Thyroid gland (tissue), 4 donors: Measurements from ENCODE around the gene FHIT. TPM values are rescaled to one million over a fixed set of nuclear protein-coding genes. Genes with fewer than 3 reads are reported as not detected.

Experiments used
- DNase-seq, 2 donors: peaks; one replicate each; pipeline ENCODE4 v3.0.0-alpha.2; 2019
- H3K27ac ChIP-seq, 3 donors: fragments of 200-600 bp; sonication (generic); 1 replicate in 2 of 3; 2 replicates in 1 of 3; pipeline ENCODE4 v1.5.1; 2016 to 2019; ENCODE audit warnings: mild to moderate bottlenecking in 1 of 3, moderate library complexity in 1 of 3
- H3K27me3 ChIP-seq: fragments of 200-600 bp; sonication (generic); one replicate; pipeline ENCODE4 v1.5.1; 2019
- H3K36me3 ChIP-seq, 2 donors: fragments of 200-600 bp; sonication (generic); one replicate each; pipeline ENCODE4 v1.5.1; 2016 to 2019
- H3K4me1 ChIP-seq, 2 donors: fragments of 200-600 bp; sonication (generic); one replicate each; pipeline ENCODE4 v1.5.1; 2017 to 2019
- H3K4me3 ChIP-seq, 3 donors: fragments of 200-600 bp; sonication (generic); replicated peaks in 1 of 3; 1 replicate in 2 of 3; 2 replicates in 1 of 3; pipeline ENCODE4 v1.5.1; 2016; ENCODE audit warnings: mild to moderate bottlenecking in 1 of 3
- H3K9me3 ChIP-seq: fragments of 200-600 bp; sonication (generic); one replicate; pipeline ENCODE4 v1.5.1; 2017
- CTCF ChIP-seq, 6 experiments: fragments of 200-600 bp in 3 of 6; fragments of 450-650 bp in 3 of 6; sonication (generic) in 3 of 6; IDR thresholded peaks; one replicate each; pipeline ENCODE4 v1.5.1; 2016 to 2019; ENCODE audit warnings: antibody characterized with exemption in 6 of 6, mild to moderate bottlenecking in 2 of 6, inconsistent platforms in 1 of 6, moderate library complexity in 1 of 6
- POLR2A ChIP-seq, 2 donors: fragments of 450-650 bp; IDR thresholded peaks; one replicate each; pipeline ENCODE4 v1.6.1; 2017; ENCODE audit warnings: antibody characterized with exemption in 2 of 2, mild to moderate bottlenecking in 2 of 2, moderate library complexity in 1 of 2
- WGBS, 2 donors: methylation state at CpG; one replicate each; pipeline ENCODE4 v1.1.5; 2017; 5-methylcytosine and 5-hydroxymethylcytosine counted together
- intact Hi-C: fragments of 100-400 bp; cut with DNase I; formaldehyde crosslinking; loops from one replicate; pipeline ENCODE4 v1.15.1; 2023
- total RNA-seq, 4 donors: library from RNA; depleted of rRNA; stranded (reverse); fragments of >200 nt; gene quantifications; one replicate each; pipeline ENCODE4 v1.2.3, GENCODE V29; 2016

Gene FHIT
- total RNA-seq, 4 donors from 2014 or later: 12.2 to 18.9 (median 16.2) TPM

DNA sequence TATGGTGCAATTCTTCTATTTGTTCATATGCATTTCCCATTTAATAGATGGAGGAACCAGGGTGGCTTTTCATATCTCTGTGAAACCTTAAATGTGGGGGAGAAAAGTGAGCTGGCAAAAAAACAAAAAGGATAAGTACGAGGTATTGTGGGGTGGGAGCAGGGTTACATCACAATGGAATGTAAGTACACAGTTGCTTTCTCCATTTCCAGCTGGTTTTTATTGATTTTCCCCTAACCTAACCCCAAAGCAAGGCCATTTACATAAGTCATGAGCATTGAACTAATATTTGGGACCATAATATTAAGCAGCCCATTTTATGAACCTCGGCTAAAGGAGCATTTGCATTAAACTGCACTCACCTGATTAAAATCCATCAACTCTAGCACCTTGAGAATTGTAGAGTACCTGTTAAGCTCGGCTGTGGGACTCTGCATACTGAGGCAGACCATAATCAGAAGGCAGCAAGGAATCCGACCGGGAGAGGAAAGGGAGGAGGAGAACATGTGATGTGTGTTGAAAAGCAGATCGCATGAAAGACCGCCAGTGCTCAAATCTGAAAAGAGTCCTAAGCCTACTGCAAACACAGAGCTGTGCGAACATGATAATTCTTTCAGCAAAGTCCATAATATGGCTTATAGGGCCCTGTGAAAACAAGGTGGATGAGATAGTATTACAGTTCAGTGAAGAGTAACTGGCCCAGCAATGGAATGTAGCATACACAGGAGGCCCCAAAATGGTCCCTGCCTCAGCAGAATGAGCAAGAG lies 513.4 kb downstream of the FHIT start:
- DNase-seq: no peak
- Histone ChIP-seq H3K9me3 (no peaks in the 10 kb centered on the region), H3K4me1 (no peaks in the 10 kb centered on the region), H3K27ac (no peak overlapping the region), H3K36me3 (no peaks in the 10 kb centered on the region), H3K27me3 (no peaks in the 10 kb centered on the region), H3K4me3 (no peak overlapping the region)
- intact Hi-C loops: no loop called here
- 87 to 95% methylated on average over 8 of the region's 8 CpGs for WGBS, 2 donors
- TF ChIP-seq POLR2A (IDR thresholded peaks at IDR 0.05) (no peak), CTCF (IDR thresholded peaks at IDR 0.05) (no peak)

- Histone ChIP-seq H3K27me3 (no peaks in the 10 kb centered on the region), H3K4me3 (no peak overlapping the region), H3K27ac (no peak overlapping the region), H3K36me3 (no peaks in the 10 kb centered on the region), H3K9me3 (no peaks in the 10 kb centered on the region), H3K4me1 (no peaks in the 10 kb centered on the region)
- DNase-seq: no peak
- TF ChIP-seq POLR2A (IDR thresholded peaks at IDR 0.05) (no peak), CTCF (IDR thresholded peaks at IDR 0.05) (no peak)
- intact Hi-C loops: no loop called here
- 97 to 99% methylated on average over 9 of the region's 9 CpGs for WGBS, 2 donors
These were observed 520.9 kb downstream of the FHIT start for GRCh38 chr3:60730371-60730770.

DNA sequence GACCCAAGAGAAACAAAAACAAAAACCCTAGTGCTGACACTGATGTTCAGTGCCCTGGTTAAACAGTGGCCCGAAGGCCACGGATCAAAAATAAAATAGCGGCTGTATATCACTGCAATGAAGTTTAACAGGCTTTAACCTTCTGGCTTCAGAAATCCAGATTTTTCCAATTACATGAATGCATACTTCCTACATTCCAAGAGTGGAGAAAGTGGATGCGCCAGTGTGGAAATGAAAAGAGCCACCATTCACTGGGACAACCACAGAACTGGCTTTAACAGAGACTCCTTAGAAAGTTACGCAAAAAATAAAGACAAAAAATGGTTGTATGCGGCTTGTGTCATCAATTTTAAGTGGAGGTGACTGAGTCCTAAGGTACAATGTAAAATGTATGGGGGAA lies 522.2 kb downstream of the FHIT start:
- intact Hi-C loops: no loop called here
- WGBS, 2 donors: 89 to 91% methylated on average over 6 of the region's 6 CpGs

GRCh38 chr3:60728006-60728405 lies 523.2 kb downstream of the FHIT start:
- no peak for DNase-seq
- WGBS, 2 donors: 69 to 82% methylated on average over 1 of the region's 1 CpG
- H3K4me1 ChIP-seq: no peaks in the 10 kb centered on the region
- no peak for TF ChIP-seq POLR2A (IDR thresholded peaks at IDR 0.05)
- no peak for TF ChIP-seq CTCF (IDR thresholded peaks at IDR 0.05)
- no peak overlapping the region for H3K4me3 ChIP-seq
- no peaks in the 10 kb centered on the region for H3K36me3 ChIP-seq
- no peak overlapping the region for H3K27ac ChIP-seq
- H3K9me3 ChIP-seq: no peaks in the 10 kb centered on the region
- intact Hi-C loops: no loop called here
- no peaks in the 10 kb centered on the region for H3K27me3 ChIP-seq

More for the DNA sequence above, 522.2 kb downstream of the FHIT start:
- H3K36me3 ChIP-seq: no peaks in the 10 kb centered on the region
- no peaks in the 10 kb centered on the region for H3K27me3 ChIP-seq
- DNase-seq: no peak
- H3K4me3 ChIP-seq: no peak overlapping the region
- H3K4me1 ChIP-seq: no peaks in the 10 kb centered on the region
- no peak overlapping the region for H3K27ac ChIP-seq
- H3K9me3 ChIP-seq: no peaks in the 10 kb centered on the region
- TF ChIP-seq POLR2A (IDR thresholded peaks at IDR 0.05) (no peak), CTCF (IDR thresholded peaks at IDR 0.05) (no peak)

DNA sequence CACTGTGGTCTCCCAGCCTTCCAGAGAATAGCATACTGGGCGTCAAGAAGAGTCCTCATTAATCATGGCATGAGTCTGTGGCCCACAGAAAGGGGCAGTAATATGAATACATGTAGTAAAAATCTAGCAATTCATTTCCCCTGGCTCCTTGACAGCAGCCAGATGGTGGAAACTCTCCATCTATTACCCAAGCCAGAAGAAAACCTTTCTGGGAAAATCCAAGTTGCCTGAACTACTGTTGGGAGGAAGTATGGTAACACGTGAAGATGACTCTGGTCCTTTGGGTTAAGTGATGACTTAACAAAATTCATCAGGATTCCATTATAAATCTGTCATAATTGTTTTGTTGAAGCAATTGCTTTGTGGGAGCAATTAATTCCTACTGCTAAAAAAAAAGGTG lies 530.5 kb downstream of the FHIT start:
- H3K9me3 ChIP-seq: no peaks in the 10 kb centered on the region
- DNase-seq: no peak
- WGBS, 2 donors: 88 to 90% methylated on average over 2 of the region's 2 CpGs
- H3K36me3 ChIP-seq: no peaks in the 10 kb centered on the region
- no peak for TF ChIP-seq POLR2A (IDR thresholded peaks at IDR 0.05)
- TF ChIP-seq CTCF (IDR thresholded peaks at IDR 0.05): no peak
- H3K27me3 ChIP-seq: no peaks in the 10 kb centered on the region
- intact Hi-C loops: no loop called here
- no peak overlapping the region for H3K27ac ChIP-seq
- no peak overlapping the region for H3K4me3 ChIP-seq
- no peaks in the 10 kb centered on the region for H3K4me1 ChIP-seq
